Choroid plexus epithelial cell (primary cell): Measurements from ENCODE around the gene CCDC174.
"Not testable (repeated sequence)": the region's sequence is repeated elsewhere in the genome, so short reads cannot be mapped to it uniquely, and the experiment has no call there.

Experiments
- DNase-seq: peaks from one replicate; pipeline ENCODE4 v3.0.0-alpha.2; 2010; ENCODE audit warnings: low read depth
- H3K4me3 ChIP-seq: 2 replicates; pipeline ENCODE4 v1.5.1; 2011; ENCODE audit warnings: low read depth, mild to moderate bottlenecking, control low read depth, low read length, moderate library complexity
- TF ChIP-seq, protein P1 (sequence below): conservative IDR thresholded peaks from 2 replicates; pipeline ENCODE4 v1.5.1; 2011; ENCODE audit warnings: low read depth, mild to moderate bottlenecking, control low read depth, inconsistent platforms, low read length, moderate library complexity

The CCDC174 gene

DNA sequence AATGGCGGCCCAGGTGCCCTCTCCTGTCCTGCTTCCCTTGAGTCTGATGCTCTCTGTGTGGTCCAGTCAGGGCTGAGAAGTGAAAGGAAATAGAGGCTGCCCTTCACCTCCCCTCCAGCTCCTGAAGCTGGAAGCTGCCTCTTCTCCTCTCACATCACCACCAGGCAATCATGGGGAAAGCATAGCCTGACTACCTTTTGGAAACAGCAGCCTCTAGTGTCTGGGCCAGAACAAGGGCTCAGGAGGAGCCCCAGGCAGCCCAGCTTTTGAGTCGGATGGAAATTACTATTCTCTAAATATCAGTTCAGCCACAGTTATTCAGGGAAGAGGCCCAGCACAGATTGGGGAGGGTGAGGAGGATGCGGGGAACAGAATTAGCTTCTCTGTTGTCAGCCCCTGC, 43.3 kb upstream of the CCDC174 start:
- DNase-seq: peak; percentile 13
- TF ChIP-seq, protein P1, sequence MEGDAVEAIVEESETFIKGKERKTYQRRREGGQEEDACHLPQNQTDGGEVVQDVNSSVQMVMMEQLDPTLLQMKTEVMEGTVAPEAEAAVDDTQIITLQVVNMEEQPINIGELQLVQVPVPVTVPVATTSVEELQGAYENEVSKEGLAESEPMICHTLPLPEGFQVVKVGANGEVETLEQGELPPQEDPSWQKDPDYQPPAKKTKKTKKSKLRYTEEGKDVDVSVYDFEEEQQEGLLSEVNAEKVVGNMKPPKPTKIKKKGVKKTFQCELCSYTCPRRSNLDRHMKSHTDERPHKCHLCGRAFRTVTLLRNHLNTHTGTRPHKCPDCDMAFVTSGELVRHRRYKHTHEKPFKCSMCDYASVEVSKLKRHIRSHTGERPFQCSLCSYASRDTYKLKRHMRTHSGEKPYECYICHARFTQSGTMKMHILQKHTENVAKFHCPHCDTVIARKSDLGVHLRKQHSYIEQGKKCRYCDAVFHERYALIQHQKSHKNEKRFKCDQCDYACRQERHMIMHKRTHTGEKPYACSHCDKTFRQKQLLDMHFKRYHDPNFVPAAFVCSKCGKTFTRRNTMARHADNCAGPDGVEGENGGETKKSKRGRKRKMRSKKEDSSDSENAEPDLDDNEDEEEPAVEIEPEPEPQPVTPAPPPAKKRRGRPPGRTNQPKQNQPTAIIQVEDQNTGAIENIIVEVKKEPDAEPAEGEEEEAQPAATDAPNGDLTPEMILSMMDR: peak; percentile 24
- H3K4me3 ChIP-seq: no peak overlapping the region

DNA sequence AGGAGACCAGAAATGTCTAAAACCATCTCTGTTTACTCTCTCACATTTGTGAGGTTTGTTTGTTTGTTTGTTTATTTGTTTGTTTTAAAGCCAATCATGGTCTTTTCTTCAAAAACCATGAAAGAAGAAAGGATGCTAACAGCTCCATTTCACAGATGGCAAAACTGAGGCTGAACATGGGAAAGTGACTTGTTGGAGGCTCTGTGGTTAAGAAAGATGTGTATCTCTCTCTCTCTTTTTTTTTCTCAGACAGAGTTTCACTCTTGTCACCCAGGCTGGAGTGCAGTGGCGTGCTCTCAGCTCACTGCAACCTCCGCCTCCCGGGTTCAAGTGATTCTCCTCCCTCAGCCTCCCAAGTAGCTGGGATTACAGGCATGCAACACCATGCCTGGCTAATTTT, 42.5 kb upstream of the CCDC174 start:
- not testable (repeated sequence) for H3K4me3 ChIP-seq, DNase-seq

DNA sequence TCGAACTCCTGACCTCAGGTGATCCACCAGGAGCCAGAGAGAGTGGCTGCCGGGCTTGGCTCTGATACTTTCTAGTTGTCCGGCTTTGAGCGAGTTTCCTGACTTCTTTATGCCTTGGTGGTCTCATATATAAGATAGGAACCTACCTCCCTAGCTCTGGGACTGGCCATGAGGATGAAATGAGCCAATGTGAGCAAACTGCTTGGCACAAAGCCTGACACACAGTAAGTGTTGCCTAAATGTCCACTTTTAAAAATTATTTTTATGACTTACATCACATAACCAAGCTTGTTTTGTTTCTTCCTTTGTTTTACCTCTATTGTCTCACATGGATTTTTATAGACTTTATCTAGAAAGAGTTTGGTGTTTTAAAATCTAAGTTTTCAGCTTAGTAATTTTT, 42.1 kb upstream of the CCDC174 start:
- DNase-seq: peak; percentile 11
- H3K4me3 ChIP-seq: no peak overlapping the region
- TF ChIP-seq, protein P1: no peak

DNA sequence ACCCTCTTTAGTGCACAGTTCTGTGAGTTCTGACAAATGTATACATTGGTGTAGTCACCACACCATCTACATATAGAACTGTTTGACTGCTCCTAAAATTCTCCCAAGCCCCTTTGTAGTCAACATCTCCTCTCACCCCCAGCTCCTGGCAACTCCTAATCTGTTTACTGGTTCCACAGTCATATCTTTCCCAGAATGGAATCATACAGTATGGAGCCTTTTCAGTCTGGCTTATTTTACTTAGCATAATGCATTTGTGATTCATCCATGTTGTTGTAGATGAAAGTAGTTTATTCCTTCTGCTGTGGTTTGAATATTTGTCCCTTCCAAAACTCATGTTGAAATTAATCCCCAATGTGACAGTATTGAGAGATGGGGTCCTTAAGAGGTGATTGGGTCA, 41.6 kb upstream of the CCDC174 start:
- no peak for DNase-seq
- TF ChIP-seq, protein P1: no peak
- H3K4me3 ChIP-seq: no peak overlapping the region

DNA sequence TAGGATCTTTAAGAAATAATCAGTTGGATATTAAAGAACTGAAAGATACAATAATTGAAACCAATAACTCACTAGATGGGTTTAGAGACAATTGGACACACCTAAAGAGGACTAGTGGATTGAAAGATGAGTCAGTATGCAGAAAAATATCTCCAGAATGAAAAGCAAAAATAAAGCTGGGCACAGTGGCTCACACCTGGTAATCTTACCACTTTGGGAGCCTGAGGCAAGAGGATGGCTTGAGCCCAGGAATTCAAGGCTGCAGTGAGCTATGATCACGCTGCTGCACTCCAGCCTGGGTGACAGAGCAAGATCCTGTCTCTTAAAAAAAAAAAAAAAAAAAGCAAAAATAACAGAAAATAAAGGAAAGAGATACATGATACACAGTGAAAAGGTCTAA, 37.4 kb upstream of the CCDC174 start:
- no peak for DNase-seq
- H3K4me3 ChIP-seq: no peak overlapping the region
- TF ChIP-seq, protein P1: no peak

DNA sequence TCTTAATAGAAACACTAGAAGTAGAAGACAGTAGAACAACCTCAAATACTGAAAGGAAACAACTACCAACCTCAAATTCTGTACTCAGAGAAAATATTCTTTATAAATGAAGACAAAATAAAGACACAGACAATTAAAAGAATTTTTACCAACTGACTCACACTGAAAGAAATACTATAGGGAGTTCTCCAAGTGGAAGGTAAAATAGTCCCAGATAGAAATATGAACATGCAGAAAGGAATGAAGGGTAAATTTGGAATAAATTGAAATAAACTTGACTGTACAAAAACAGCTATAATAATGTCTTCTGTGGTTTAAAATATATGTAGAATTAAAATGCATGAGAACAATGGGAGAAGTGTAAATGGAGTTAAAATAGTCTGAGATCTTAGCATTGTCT, 36.7 kb upstream of the CCDC174 start:
- H3K4me3 ChIP-seq: no peak overlapping the region
- DNase-seq: no peak
- TF ChIP-seq, protein P1: no peak

DNA sequence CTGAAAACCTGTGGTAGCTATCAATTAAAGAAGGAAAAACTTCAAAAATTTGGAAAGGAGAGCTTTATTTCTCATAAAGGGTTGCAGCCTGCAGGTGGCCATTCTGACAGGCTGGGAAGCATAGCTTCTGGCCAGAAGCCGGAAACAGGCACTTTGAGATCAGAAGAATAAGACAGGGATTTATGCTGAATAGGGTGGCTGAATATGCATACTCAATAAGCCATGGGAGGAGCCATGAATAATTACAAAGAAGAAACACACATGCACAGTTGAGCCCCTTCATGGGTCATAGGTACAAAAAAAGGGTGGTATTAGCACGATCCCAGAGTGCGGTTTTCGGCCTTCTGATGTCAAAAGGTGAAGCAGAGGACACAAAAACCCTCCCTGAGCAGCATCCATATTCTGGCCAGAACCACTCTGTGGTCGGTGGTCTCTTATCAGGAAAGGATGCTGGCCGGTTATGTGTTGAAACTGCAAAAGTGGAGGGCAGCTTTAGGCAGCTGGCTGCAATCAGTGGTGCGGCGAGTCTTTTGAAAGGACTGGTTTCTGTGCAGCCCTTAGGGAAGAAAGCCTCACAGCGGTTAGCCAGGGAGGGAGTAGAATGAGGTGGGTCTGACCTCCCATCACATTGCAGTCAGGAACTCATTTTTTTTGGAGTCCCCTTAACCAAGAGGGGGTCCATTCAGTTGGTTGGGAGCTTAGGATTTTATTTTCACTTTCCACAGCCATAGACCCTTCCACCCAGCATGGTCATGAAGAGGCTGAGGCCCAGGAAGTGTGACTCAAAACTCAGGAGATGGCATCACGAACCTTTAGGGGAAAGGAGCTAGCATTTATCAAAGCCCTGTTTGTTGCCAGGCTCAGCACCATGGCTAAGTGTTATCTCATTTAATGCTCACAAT, 34.7 kb upstream of the CCDC174 start:
- no peak for DNase-seq
- H3K4me3 ChIP-seq: no peak overlapping the region
- TF ChIP-seq, protein P1: no peak
